C4-2B (cell line): ENCODE measurements around the gene FBH1.

Experiments
- ZFX ChIP-seq: fragments of 450-650 bp; IDR thresholded peaks from 2 replicates; pipeline ENCODE4 v1.6.1; 2017
- TF ChIP-seq, protein P1 (sequence below): fragments of 450-650 bp; conservative IDR thresholded peaks from 2 replicates; pipeline ENCODE4 v1.5.1; 2017; ENCODE audit warnings: mild to moderate bottlenecking

DNA sequence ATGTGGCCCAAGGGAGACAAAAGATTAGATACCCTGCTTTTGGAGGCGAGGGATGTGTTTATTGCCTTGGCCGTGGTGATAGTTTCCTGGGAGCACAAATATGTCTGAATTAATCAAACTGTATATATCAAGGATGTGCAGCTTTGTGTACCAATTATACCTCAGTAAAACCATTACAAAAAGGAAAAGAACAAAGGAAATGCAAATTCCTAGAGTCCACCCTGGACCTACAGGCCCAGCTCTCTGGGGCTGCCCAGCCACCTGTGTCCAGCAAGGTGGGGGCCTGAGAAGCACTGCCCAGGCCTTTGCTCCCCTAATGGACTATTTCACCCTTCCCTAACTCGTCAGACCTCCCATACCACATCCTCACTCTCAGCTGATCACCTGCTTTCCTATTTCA lies 20.9 kb upstream of the FBH1 start:
- TF ChIP-seq, protein P1, sequence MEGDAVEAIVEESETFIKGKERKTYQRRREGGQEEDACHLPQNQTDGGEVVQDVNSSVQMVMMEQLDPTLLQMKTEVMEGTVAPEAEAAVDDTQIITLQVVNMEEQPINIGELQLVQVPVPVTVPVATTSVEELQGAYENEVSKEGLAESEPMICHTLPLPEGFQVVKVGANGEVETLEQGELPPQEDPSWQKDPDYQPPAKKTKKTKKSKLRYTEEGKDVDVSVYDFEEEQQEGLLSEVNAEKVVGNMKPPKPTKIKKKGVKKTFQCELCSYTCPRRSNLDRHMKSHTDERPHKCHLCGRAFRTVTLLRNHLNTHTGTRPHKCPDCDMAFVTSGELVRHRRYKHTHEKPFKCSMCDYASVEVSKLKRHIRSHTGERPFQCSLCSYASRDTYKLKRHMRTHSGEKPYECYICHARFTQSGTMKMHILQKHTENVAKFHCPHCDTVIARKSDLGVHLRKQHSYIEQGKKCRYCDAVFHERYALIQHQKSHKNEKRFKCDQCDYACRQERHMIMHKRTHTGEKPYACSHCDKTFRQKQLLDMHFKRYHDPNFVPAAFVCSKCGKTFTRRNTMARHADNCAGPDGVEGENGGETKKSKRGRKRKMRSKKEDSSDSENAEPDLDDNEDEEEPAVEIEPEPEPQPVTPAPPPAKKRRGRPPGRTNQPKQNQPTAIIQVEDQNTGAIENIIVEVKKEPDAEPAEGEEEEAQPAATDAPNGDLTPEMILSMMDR, result no peak
- no peak for TF ChIP-seq ZFX
